ENCODE measurements around the gene COCH.
"Not testable (repeated sequence)": the region's sequence is repeated elsewhere in the genome, so short reads cannot be mapped to it uniquely, and the experiment has no call there.

The COCH gene

GRCh38 chr14:30915596-30915995, 41.2 kb downstream of the COCH start:
- in situ Hi-C loops (cut with HindIII; ENCODE audit: low sequenced_read_pairs): no loop called here
- DNase-seq (ENCODE audit: low read depth, low spot score): no peak
- H3K4me3 ChIP-seq (ENCODE audit: low read depth, low read length): no peak overlapping the region
- TF ChIP-seq CTCF (IDR thresholded peaks at IDR 0.05; ENCODE audit: low read depth, low read length): no peak

- no peak overlapping the region for H3K4me3 ChIP-seq (ENCODE audit: low read depth, low read length)
- in situ Hi-C loops (cut with HindIII; ENCODE audit: low sequenced_read_pairs): no loop called here
- TF ChIP-seq CTCF (IDR thresholded peaks at IDR 0.05; ENCODE audit: low read depth, low read length): no peak
- no peak for DNase-seq (ENCODE audit: low read depth, low spot score)
These were observed 46.9 kb downstream of the COCH start for GRCh38 chr14:30921305-30921704.

- no peak for DNase-seq (ENCODE audit: low read depth, low spot score)
- no peak for TF ChIP-seq CTCF (IDR thresholded peaks at IDR 0.05; ENCODE audit: low read depth, low read length)
- no peak overlapping the region for H3K4me3 ChIP-seq (ENCODE audit: low read depth, low read length)
- in situ Hi-C loops (cut with HindIII; ENCODE audit: low sequenced_read_pairs): no loop called here
These were observed 47.4 kb downstream of the COCH start for GRCh38 chr14:30921788-30922187.

- no peak for DNase-seq (ENCODE audit: low read depth, low spot score)
- H3K4me3 ChIP-seq (ENCODE audit: low read depth, low read length): no peak overlapping the region
- in situ Hi-C loops (cut with HindIII; ENCODE audit: low sequenced_read_pairs): no loop called here
- TF ChIP-seq CTCF (IDR thresholded peaks at IDR 0.05; ENCODE audit: low read depth, low read length): no peak
These were observed 50.9 kb downstream of the COCH start for GRCh38 chr14:30925254-30925653.

GRCh38 chr14:30928462-30928861, 54.1 kb downstream of the COCH start:
- TF ChIP-seq CTCF (IDR thresholded peaks at IDR 0.05; ENCODE audit: low read depth, low read length): no peak
- no peak overlapping the region for H3K4me3 ChIP-seq (ENCODE audit: low read depth, low read length)
- in situ Hi-C loops (cut with HindIII; ENCODE audit: low sequenced_read_pairs): no loop called here
- peak; percentile 15 for DNase-seq (ENCODE audit: low read depth, low spot score)

GRCh38 chr14:30933937-30934336, 59.6 kb downstream of the COCH start:
- in situ Hi-C loops (cut with HindIII; ENCODE audit: low sequenced_read_pairs); H3K4me3 ChIP-seq (ENCODE audit: low read depth, low read length); DNase-seq (ENCODE audit: low read depth, low spot score): not testable (repeated sequence)

- no peak for DNase-seq (ENCODE audit: low read depth, low spot score)
- no peak overlapping the region for H3K4me3 ChIP-seq (ENCODE audit: low read depth, low read length)
- TF ChIP-seq CTCF (IDR thresholded peaks at IDR 0.05; ENCODE audit: low read depth, low read length): no peak
- in situ Hi-C loops (cut with HindIII; ENCODE audit: low sequenced_read_pairs): no loop called here
These were observed 61.1 kb downstream of the COCH start for GRCh38 chr14:30935445-30935844.

Measured in astrocyte of the spinal cord (primary cell).